H1 (cell line): Measurements from ENCODE around the gene TSPAN32. TPM values are rescaled to one million over a fixed set of nuclear protein-coding genes. Genes with fewer than 3 reads are reported as not detected.
A peak's percentile ranks its signal among the peaks of the same experiment; 100 is the strongest.

Experiments used
- CTCF ChIA-PET: fragments of 300-600 bp; sonication (Branson Sonifier 250); formaldehyde crosslinking; loops from one replicate; lab custom pipeline; 2021; ENCODE audit not compliant: partially characterized antibody; lab: Charles Lee
- POLR2A ChIA-PET: fragments of 300-600 bp; sonication (Branson Sonifier 250); formaldehyde crosslinking; loops from one replicate; lab custom pipeline; 2021; ENCODE audit warnings: inconsistent platforms; ENCODE audit not compliant: partially characterized antibody; lab: Charles Lee
- DNase-seq, 2 experiments: peaks; one replicate each; pipeline versions ENCODE4 v3.0.0 to v3.0.0-alpha.2; 2010 to 2022; ENCODE audit warnings: low spot score in 2 of 2, low read depth in 1 of 2, mixed read lengths in 1 of 2
- FAIRE-seq: peaks from 2 replicates; lab custom pipeline; 2011; peaks lifted over from hg19 to GRCh38; lab: Jason Lieb, UNC
- H2AFZ ChIP-seq: 2 replicates; pipeline ENCODE4 v1.8.1; 2012; ENCODE audit warnings: low read length, inconsistent platforms
- H2AK5ac ChIP-seq: 2 replicates; pipeline ENCODE4 v1.6.1; 2013; ENCODE audit warnings: low read depth, low read length
- H2BK120ac ChIP-seq: replicated peaks from 2 replicates; pipeline ENCODE3; 2013; ENCODE audit warnings: low read depth, low read length, inconsistent platforms
- H2BK12ac ChIP-seq: 2 replicates; pipeline ENCODE4 v1.6.1; 2013; ENCODE audit warnings: low read depth, low read length
- H2BK15ac ChIP-seq: 2 replicates; pipeline ENCODE4 v1.6.1; 2013; ENCODE audit warnings: low read length
- H2BK20ac ChIP-seq: 2 replicates; pipeline ENCODE4 v1.6.1; 2013; ENCODE audit warnings: low read length
- H2BK5ac ChIP-seq: 2 replicates; pipeline ENCODE4 v1.6.1; 2013; ENCODE audit warnings: low read depth, low read length
- H3K14ac ChIP-seq: 2 replicates; pipeline ENCODE4 v1.6.1; 2013; ENCODE audit warnings: inconsistent platforms; ENCODE audit not compliant: insufficient read length
- H3K18ac ChIP-seq: 2 replicates; pipeline ENCODE4 v1.6.1; 2013; ENCODE audit warnings: low read length; ENCODE audit errors: extremely low read depth
- H3K23ac ChIP-seq: 2 replicates; pipeline ENCODE4 v1.6.1; 2013; ENCODE audit warnings: inconsistent platforms; ENCODE audit not compliant: insufficient read length
- H3K23me2 ChIP-seq: 2 replicates; pipeline ENCODE4 v1.6.1; 2013; ENCODE audit warnings: low read depth, low read length
- H3K27ac ChIP-seq: 2 replicates; pipeline ENCODE4 v1.6.1; 2011; ENCODE audit warnings: low read depth, low read length, inconsistent platforms
- H3K27me3 ChIP-seq, 4 experiments: replicated peaks in 1 of 4; 1 replicate in 1 of 4; 2 replicates in 3 of 4; pipeline versions ENCODE4 v1.6.1 to v1.8.1; 2011 to 2013; ENCODE audit warnings: low read length in 3 of 4, mild to moderate bottlenecking in 3 of 4, inconsistent platforms in 2 of 4, mixed read lengths in 2 of 4, moderate library complexity in 1 of 4; ENCODE audit not compliant: control insufficient read depth in 3 of 4, insufficient read depth in 3 of 4; ENCODE audit errors: extremely low read depth in 1 of 4
- H3K36me3 ChIP-seq, 4 experiments: 2 replicates each; pipeline versions ENCODE4 v1.6.1 to v1.8.1; 2011 to 2013; ENCODE audit warnings: mild to moderate bottlenecking in 4 of 4, low read length in 3 of 4, moderate library complexity in 2 of 4, control low read depth in 1 of 4, inconsistent platforms in 1 of 4; ENCODE audit not compliant: insufficient read depth in 4 of 4, control insufficient read depth in 2 of 4
- H3K4ac ChIP-seq: replicated peaks from 2 replicates; pipeline ENCODE3; 2013; ENCODE audit warnings: low read length, low read depth, mixed read lengths, inconsistent platforms; ENCODE audit not compliant: insufficient read length
- H3K4me1 ChIP-seq, 4 experiments: replicated peaks in 1 of 4; 1 replicate in 1 of 4; 2 replicates in 3 of 4; pipeline versions ENCODE4 v1.6.1 to v1.8.1; 2011 to 2013; ENCODE audit warnings: low read length in 3 of 4, inconsistent platforms in 2 of 4, mixed read lengths in 1 of 4; ENCODE audit not compliant: insufficient read depth in 4 of 4, control insufficient read depth in 3 of 4
- H3K4me2 ChIP-seq, 2 experiments: 2 replicates each; pipeline versions ENCODE4 v1.6.1 to v1.8.1; 2011 to 2013; ENCODE audit warnings: low read depth in 2 of 2, low read length in 2 of 2, control low read depth in 1 of 2, inconsistent platforms in 1 of 2, mild to moderate bottlenecking in 1 of 2; ENCODE audit not compliant: insufficient read depth in 1 of 2
- H3K4me3 ChIP-seq, 4 experiments: fragments of 200-600, 300-600 bp in 1 of 4; sonication (generic), shearing (Covaris generic), sonication (Bioruptor Twin) in 1 of 4; 2 replicates each; pipeline versions ENCODE4 v1.5.1 to v1.8.1; 2011 to 2016; ENCODE audit warnings: low read length in 4 of 4, low read depth in 3 of 4, control low read depth in 2 of 4, inconsistent platforms in 2 of 4, mild to moderate bottlenecking in 2 of 4, mixed read lengths in 1 of 4, moderate library complexity in 1 of 4; ENCODE audit not compliant: insufficient read depth in 2 of 4; ENCODE audit errors: extremely low read depth in 1 of 4
- H3K56ac ChIP-seq: replicated peaks from 2 replicates; pipeline ENCODE3; 2013; ENCODE audit warnings: low read depth, mild to moderate bottlenecking, mixed read lengths, low read length, inconsistent platforms; ENCODE audit not compliant: insufficient read length
- H3K79me1 ChIP-seq: 2 replicates; pipeline ENCODE4 v1.6.1; 2013; ENCODE audit warnings: low read depth, low read length, control low read depth
- H3K79me2 ChIP-seq, 2 experiments: 2 replicates each; pipeline versions ENCODE4 v1.6.1 to v1.8.1; 2012 to 2013; ENCODE audit warnings: low read length in 2 of 2, mild to moderate bottlenecking in 2 of 2, inconsistent platforms in 1 of 2; ENCODE audit not compliant: insufficient read depth in 2 of 2, control insufficient read depth in 1 of 2
- H3K9ac ChIP-seq, 4 experiments: replicated peaks in 1 of 4; 1 replicate in 1 of 4; 2 replicates in 3 of 4; pipeline versions ENCODE4 v1.6.1 to v1.8.1; 2011 to 2013; ENCODE audit warnings: low read depth in 3 of 4, low read length in 3 of 4, control low read depth in 2 of 4, mild to moderate bottlenecking in 2 of 4, moderate library complexity in 2 of 4, inconsistent platforms in 1 of 4; ENCODE audit errors: extremely low read depth in 1 of 4
- H3K9me3 ChIP-seq, 2 experiments: 2 replicates each; pipeline versions ENCODE4 v1.6.1 to v1.8.1; 2012 to 2013; ENCODE audit warnings: mild to moderate bottlenecking in 2 of 2, moderate library complexity in 2 of 2, control low read depth in 1 of 2, inconsistent platforms in 1 of 2, low read depth in 1 of 2, low read length in 1 of 2, mixed read lengths in 1 of 2; ENCODE audit not compliant: insufficient read depth in 2 of 2
- H4K20me1 ChIP-seq, 2 experiments: replicated peaks in 1 of 2; 2 replicates each; pipeline versions ENCODE3 to v1.8.1; 2011 to 2013; ENCODE audit warnings: inconsistent platforms in 2 of 2, low read length in 2 of 2, mild to moderate bottlenecking in 1 of 2; ENCODE audit not compliant: insufficient read depth in 2 of 2, control insufficient read depth in 1 of 2
- H4K5ac ChIP-seq: 2 replicates; pipeline ENCODE4 v1.6.1; 2013; ENCODE audit warnings: low read length, low read depth, mixed read lengths, inconsistent platforms; ENCODE audit not compliant: insufficient read length
- H4K8ac ChIP-seq: 2 replicates; pipeline ENCODE4 v1.8.0; 2013; ENCODE audit warnings: mild to moderate bottlenecking, moderate library complexity, low read length, inconsistent platforms; ENCODE audit not compliant: insufficient read depth; ENCODE audit errors: extremely low read depth
- H4K91ac ChIP-seq: replicated peaks from 2 replicates; pipeline ENCODE3; 2013; ENCODE audit warnings: low read length, mixed read lengths, inconsistent platforms; ENCODE audit not compliant: insufficient read length
- WGBS, 2 experiments: shearing (Covaris generic) in 1 of 2; methylation state at CpG; one replicate each; pipeline versions ENCODE4 v1.1.6 to v1.1.7; 2013 to 2015; ENCODE audit warnings: low lambda C conversion rate in 2 of 2, mixed read lengths in 2 of 2, inconsistent platforms in 1 of 2, low coverage in 1 of 2, missing lambda C conversion rate in 1 of 2; ENCODE audit not compliant: insufficient replicate concordance in 2 of 2, insufficient coverage in 1 of 2, insufficient read length in 1 of 2; ENCODE audit errors: extremely low coverage in 1 of 2, missing lambda C conversion rate in 1 of 2; 5-methylcytosine and 5-hydroxymethylcytosine counted together
- polyA plus RNA-seq, 7 experiments: library from polyadenylated mRNA; depleted of rRNA in 3 of 7; stranded (reverse) in 5 of 7; unstranded in 2 of 7; fragments of >200 nt in 5 of 7; fragments of 200-250 nt in 2 of 7; gene quantifications; 1 replicate in 5 of 7; 2 replicates in 1 of 7; 4 replicates in 1 of 7; pipeline versions ENCODE4 v1.2.1 to v1.2.3, GENCODE V29; 2011 to 2013; ENCODE audit warnings: missing spikeins in 2 of 7, mixed read lengths in 2 of 7
- total RNA-seq: library from RNA; stranded (reverse); fragmentation: NEBNext Ultra II Directional; extraction: Animal tissue kit (Norgen Biotek cat#: 25700); gene quantifications from 2 replicates; pipeline ENCODE4 v1.2.1, GENCODE V29; 2021

The TSPAN32 gene
- total and polyA plus RNA-seq, 2 of the 8 experiments (the other 6 are each of a cell fraction or from before 2014, with no cell fraction given) = not detected

DNA sequence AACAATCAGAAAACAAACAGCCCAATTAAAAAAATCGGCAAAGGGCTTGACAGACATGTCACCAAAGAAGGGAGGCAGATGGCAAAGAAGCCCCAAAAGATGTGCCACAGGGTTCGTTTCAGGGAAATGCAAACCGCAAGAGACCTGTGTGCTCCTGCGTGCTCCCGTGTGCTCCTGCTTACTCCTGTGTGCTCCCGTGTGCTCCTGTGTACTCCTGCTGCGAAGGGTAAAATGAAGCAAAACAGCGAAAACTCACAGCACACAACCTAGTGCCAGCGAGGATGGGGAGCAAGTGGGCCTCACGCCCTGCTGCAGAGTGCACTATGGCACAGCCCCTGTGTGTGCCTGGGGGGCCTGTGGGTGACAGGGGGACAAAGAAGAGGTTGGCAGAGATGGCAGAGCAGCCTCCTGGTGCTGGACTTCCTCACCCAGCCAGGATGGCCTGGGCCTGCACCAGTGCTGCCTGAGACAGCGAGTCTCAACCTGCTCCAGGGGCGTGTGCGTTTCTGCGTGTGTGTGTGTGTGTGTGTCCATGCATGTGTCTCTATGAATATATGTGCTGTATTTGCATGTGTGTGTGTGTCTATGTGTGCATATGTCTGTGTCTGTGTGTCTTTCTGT lies 45.4 kb upstream of the TSPAN32 start:
- H3K9ac ChIP-seq = no peak overlapping the region
- no peak overlapping the region for H4K5ac ChIP-seq
- H3K4ac ChIP-seq = no peak overlapping the region
- ChIA-PET POLR2A (no interaction called here), CTCF (interaction anchor here (1.0 kb wide), 1 partner anchor 9 kb away, joined by 3 read pairs; no protein-coding TSS in a partner anchor)
- no peak overlapping the region for H2AFZ ChIP-seq
- H3K4me3 ChIP-seq = no peak overlapping the region
- H2BK15ac ChIP-seq = no peak overlapping the region
- H3K4me2 ChIP-seq = no peak overlapping the region
- H2BK20ac ChIP-seq = no peak overlapping the region
- no peak overlapping the region for H2BK5ac ChIP-seq
- no peak overlapping the region for H3K18ac ChIP-seq
- H4K91ac ChIP-seq = no peak overlapping the region
- no peaks in the 10 kb centered on the region for H3K9me3 ChIP-seq
- H3K23me2 ChIP-seq = no peaks in the 10 kb centered on the region
- H3K27ac ChIP-seq = no peak overlapping the region
- H3K56ac ChIP-seq = no peak overlapping the region
- H3K4me1 ChIP-seq = no peaks in the 10 kb centered on the region; a peak in 1 of 7 replicates
- FAIRE-seq = no peak
- H4K8ac ChIP-seq = no peak overlapping the region; the same call in 1 of the 2 replicates
- peak overlapping the region; percentile 33; the same call in 1 of the 2 replicates for H2BK12ac ChIP-seq
- no peaks in the 10 kb centered on the region for H3K36me3 ChIP-seq
- no peaks in the 10 kb centered on the region for H3K79me1 ChIP-seq
- H3K23ac ChIP-seq = no peak overlapping the region
- no peak overlapping the region for H3K14ac ChIP-seq
- no peak overlapping the region for H2BK120ac ChIP-seq
- 0 out of 2 replicates have a peak overlapping the region, but pooled peaks have one; percentile 16 for H2AK5ac ChIP-seq
- 93% methylated on average over 13 of the region's 14 CpGs; no CpG with 5 or more reads in 1 of the 2 experiments for WGBS, 2 experiments
- H3K79me2 ChIP-seq = no peaks in the 10 kb centered on the region
- no peaks in the 10 kb centered on the region for H4K20me1 ChIP-seq
- DNase-seq = no peak
- no peaks in the 10 kb centered on the region; a peak in 2 of 7 replicates for H3K27me3 ChIP-seq
